ENCODE data around the gene ZIC1.

DNA sequence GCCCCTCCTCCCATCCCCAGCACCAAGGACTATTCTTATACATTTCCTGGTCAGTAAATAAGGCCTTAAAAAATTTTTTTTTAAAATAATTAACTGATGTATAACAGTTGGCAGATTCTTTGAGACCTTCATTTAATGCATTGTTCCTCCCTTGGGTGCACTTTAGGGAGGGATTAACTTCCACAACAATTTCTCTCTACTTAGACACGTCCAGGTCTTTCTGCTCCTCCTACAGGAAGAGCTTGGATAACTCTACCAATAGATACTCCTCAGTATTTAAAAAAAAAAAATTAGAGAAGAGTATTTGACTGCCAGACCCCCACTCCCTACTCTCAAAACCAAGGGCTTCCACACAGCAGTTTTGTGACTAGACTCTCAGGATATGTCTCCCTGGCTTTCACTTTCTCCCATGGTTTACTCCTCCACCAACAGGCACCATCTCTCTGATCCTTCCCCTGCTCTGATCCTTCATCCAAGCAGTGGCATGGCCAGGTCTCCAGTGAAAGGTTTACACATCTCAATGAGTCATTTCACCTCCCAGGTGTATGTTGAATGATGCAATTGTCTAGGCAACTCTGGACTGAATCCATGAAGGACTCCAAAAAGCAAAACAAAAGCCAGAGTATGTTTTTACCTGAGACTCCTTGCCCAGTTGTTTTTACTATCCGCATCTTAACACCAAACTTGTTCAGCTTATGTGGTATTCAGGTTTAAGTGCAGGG lies 10.2 kb upstream of the ZIC1 start:
- no peak for TF ChIP-seq EZH2phosphoT487 (IDR thresholded peaks at IDR 0.05; ENCODE audit: insufficient read depth, low read depth)
- TF ChIP-seq EZH2 (IDR thresholded peaks at IDR 0.05; ENCODE audit: insufficient read depth, poor library complexity, severe bottlenecking), result no peak
